Measurements from ENCODE around the gene MAST3. TPM values are rescaled to one million over a fixed set of nuclear protein-coding genes. Genes with fewer than 3 reads are reported as not detected.
A peak's percentile ranks its signal among the peaks of the same experiment; 100 is the strongest.

The MAST3 gene
- total RNA-seq, 4 donors from 2014 or later, result 0.59 to 22.5 (median 3.8) TPM

DNA sequence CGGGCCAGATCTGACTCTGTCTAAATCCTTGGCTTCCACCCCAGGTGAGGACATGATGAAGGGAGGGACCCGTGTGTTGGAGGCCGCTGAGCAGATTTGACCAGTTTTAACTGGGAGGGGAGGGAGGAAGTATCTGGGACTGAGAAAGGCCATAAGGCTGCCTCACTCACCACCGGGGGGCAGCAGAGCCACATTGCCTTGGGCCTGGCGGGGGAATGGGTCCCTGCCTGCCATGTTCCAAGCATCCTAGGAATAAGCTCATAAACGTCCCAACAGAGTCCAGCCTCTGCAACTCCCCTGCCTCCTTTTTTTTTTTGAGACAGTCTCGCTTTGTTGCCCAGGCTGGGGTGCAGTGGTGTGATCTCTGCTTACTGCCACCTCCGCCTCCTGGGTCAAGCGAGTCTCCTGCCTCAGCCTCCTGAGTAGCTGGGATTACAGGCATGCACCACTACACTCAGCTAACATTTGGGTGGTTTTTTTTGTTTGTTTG is 15.5 kb downstream of the MAST3 start:
- Histone ChIP-seq H3K9me3 (no peaks in the 10 kb centered on the region), H3K36me3 (no peaks in the 10 kb centered on the region), H3K4me1 (peaks cover 0 to 18% of the 10 kb centered on the region in 2 donors), H3K27ac (no peak overlapping the region), H3K27me3 (peaks cover 0 to 12% of the 10 kb centered on the region in 2 donors), H3K4me3 (no peak overlapping the region)
- intact Hi-C loops (cut with DNase I; ENCODE audit: low total_unique reads), result loop anchor here (10.0 kb wide), 1 partner anchor 132 kb away; no protein-coding TSS in a partner anchor
- TF ChIP-seq, protein P1, sequence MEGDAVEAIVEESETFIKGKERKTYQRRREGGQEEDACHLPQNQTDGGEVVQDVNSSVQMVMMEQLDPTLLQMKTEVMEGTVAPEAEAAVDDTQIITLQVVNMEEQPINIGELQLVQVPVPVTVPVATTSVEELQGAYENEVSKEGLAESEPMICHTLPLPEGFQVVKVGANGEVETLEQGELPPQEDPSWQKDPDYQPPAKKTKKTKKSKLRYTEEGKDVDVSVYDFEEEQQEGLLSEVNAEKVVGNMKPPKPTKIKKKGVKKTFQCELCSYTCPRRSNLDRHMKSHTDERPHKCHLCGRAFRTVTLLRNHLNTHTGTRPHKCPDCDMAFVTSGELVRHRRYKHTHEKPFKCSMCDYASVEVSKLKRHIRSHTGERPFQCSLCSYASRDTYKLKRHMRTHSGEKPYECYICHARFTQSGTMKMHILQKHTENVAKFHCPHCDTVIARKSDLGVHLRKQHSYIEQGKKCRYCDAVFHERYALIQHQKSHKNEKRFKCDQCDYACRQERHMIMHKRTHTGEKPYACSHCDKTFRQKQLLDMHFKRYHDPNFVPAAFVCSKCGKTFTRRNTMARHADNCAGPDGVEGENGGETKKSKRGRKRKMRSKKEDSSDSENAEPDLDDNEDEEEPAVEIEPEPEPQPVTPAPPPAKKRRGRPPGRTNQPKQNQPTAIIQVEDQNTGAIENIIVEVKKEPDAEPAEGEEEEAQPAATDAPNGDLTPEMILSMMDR (IDR thresholded peaks at IDR 0.05), result peak; percentile 83 to 92 (median 86)
- TF ChIP-seq POLR2A (IDR thresholded peaks at IDR 0.05), result no peak
- DNase-seq, result peak; percentile 77 to 84

DNA sequence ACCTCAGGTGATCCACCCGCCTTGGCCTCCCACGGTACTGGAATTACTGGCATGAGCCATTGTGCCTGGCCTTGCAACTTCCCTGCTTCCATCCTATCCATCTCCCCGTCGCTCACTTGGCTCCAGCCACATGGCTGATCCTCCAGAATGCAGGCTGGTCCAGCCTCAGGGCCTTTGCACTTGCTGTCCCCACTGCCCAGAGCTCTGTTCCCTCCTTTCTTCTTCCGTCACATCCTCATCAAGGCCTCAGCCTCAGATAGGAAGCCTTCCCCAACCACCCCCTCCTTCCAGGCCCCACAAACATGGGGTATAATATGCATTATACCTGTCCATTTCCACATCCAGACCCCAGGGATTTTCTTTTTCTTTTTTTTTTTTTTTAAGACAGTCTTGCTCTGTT is 16.2 kb downstream of the MAST3 start:
- H3K36me3 ChIP-seq, result no peaks in the 10 kb centered on the region
- intact Hi-C loops (cut with DNase I; ENCODE audit: low total_unique reads), result loop anchor here (10.0 kb wide), 1 partner anchor 131 kb away; no protein-coding TSS in a partner anchor
- no peaks in the 10 kb centered on the region for H3K9me3 ChIP-seq
- TF ChIP-seq, protein P1 (IDR thresholded peaks at IDR 0.05), result no peak
- TF ChIP-seq POLR2A (IDR thresholded peaks at IDR 0.05), result no peak
- H3K27me3 ChIP-seq, result peaks cover 0 to 12% of the 10 kb centered on the region in 2 donors
- peaks cover 0 to 20% of the 10 kb centered on the region in 2 donors for H3K4me1 ChIP-seq
- H3K27ac ChIP-seq, result no peak overlapping the region
- no peak for DNase-seq
- no peak overlapping the region for H3K4me3 ChIP-seq

DNA sequence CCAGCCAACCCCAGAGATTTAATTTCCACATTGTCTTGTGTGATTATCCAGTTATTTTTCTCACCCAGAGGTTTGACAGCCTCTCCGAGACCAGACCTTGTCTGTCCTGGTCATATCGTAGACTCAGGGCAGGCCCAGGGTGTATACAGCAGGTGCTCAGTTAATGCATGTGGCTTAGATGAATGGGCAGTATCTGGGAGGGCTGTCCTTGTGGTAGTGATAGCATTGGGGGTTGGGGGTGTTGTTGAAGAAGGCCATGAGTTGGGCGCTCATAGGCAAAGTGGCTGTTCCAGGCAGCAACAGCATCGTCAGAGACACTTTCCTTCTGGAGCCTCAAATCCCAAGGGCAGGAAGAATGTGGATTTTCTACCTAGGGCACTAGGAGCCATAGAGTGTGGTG is 16.9 kb downstream of the MAST3 start:
- no peak for DNase-seq
- TF ChIP-seq POLR2A (IDR thresholded peaks at IDR 0.05), result no peak
- TF ChIP-seq, protein P1 (IDR thresholded peaks at IDR 0.05), result no peak

DNA sequence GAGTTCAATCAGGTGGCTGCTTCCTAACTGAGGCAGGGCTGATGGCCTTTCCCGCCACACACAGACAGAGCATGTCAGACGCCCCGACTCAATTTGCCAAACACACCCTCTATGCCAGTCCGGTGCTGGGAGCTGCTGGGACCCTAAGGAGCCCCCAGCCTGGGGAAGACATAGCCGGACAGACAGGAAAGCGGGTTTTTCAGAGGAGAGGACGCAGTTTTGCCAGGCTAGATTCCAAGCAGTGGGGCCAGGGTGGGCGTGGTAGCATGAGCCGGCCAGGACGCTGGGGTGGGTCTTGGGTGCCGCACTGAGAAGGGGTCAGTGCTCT is 19.8 kb downstream of the MAST3 start:
- TF ChIP-seq POLR2A (IDR thresholded peaks at IDR 0.05), result no peak
- TF ChIP-seq, protein P1 (IDR thresholded peaks at IDR 0.05), result no peak
- intact Hi-C loops (cut with DNase I; ENCODE audit: low total_unique reads), result loop anchor here (5.0 to 10.0 kb wide), 2 partner anchors 45 to 127 kb away; no protein-coding TSS in a partner anchor
- H3K27ac ChIP-seq, result no peak overlapping the region
- peaks cover 0 to 9% of the 10 kb centered on the region in 2 donors for H3K4me1 ChIP-seq
- no peaks in the 10 kb centered on the region for H3K36me3 ChIP-seq
- H3K9me3 ChIP-seq, result no peaks in the 10 kb centered on the region
- peak overlapping the region; percentile 14 to 77 for H3K4me3 ChIP-seq
- no peaks in the 10 kb centered on the region for H3K27me3 ChIP-seq
- no peak for DNase-seq

More for the DNA sequence above, 16.9 kb downstream of the MAST3 start:
- Histone ChIP-seq H3K4me3 (no peak overlapping the region), H3K27me3 (peaks cover 0 to 12% of the 10 kb centered on the region in 2 donors), H3K36me3 (no peaks in the 10 kb centered on the region), H3K9me3 (no peaks in the 10 kb centered on the region), H3K4me1 (peaks cover 0 to 20% of the 10 kb centered on the region in 2 donors), H3K27ac (no peak overlapping the region)
- intact Hi-C loops (cut with DNase I; ENCODE audit: low total_unique reads), result loop anchor here (10.0 kb wide), 1 partner anchor 130 kb away; no protein-coding TSS in a partner anchor

DNA sequence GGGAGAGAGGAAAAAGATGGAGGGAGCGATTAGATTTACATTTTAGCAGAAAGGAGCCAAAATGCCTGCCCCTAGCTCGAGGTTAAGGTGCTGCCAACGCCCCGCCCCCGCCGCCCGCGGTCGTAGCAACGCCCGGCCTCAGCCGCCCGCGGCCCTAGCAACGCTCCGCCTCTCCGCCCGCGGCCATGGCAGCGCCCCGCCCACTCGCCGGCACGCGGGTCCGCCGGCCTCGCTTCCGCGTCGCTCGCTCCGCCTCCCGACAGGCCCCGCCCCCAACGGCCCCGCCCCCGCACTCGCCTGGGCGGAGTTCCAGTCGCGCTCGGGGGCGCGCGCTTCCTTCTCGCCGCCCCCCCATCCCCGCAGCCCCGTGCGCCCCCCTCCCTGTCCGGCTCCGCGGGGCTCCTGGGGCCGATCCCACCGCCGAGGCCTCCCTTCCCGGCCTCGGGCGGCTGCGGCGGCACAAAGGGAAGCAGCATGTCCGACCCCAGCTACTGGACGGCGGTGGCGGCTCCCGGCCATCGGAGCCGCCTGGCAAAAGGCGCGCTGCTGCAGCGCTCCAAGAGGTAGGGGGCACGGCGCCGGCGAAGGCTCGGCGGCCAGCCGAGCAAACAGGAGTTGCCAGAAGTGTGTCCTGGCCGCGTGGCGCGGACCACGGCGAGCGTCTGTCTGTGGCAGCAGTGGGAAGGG is 20.3 kb downstream of the MAST3 start:
- H3K4me1 ChIP-seq, result peaks cover 0 to 9% of the 10 kb centered on the region in 2 donors
- TF ChIP-seq POLR2A (IDR thresholded peaks at IDR 0.05), result no peak
- TF ChIP-seq, protein P1 (IDR thresholded peaks at IDR 0.05), result no peak
- DNase-seq, result peak; percentile 84 to 94
- no peaks in the 10 kb centered on the region for H3K36me3 ChIP-seq
- no peaks in the 10 kb centered on the region for H3K9me3 ChIP-seq
- peak overlapping the region; percentile 56 to 79 for H3K27ac ChIP-seq
- intact Hi-C loops (cut with DNase I; ENCODE audit: low total_unique reads), result loop anchor here (5.0 to 10.0 kb wide), 2 partner anchors 44 to 127 kb away; no protein-coding TSS in a partner anchor
- peak overlapping the region; percentile 53 to 77 for H3K4me3 ChIP-seq
- H3K27me3 ChIP-seq, result no peaks in the 10 kb centered on the region

Measured in uterus (tissue), 4 donors.